ENCODE measurements around the gene MCRS1.

The MCRS1 gene

GRCh38 chr12:49524660-49525324 lies 43.1 kb downstream of the MCRS1 start:
- Histone ChIP-seq H3K4me3 (ENCODE audit: low read length, poor library complexity, severe bottlenecking) (no peak overlapping the region), H2AFZ (ENCODE audit: low read length) (no peak overlapping the region), H3K27me3 (ENCODE audit: insufficient read depth, low read length, poor library complexity, severe bottlenecking) (no peaks in the 10 kb centered on the region), H4K20me1 (ENCODE audit: insufficient read depth, low read length, poor library complexity, severe bottlenecking) (no peaks in the 10 kb centered on the region), H3K4me2 (ENCODE audit: low read depth, low read length, poor library complexity, severe bottlenecking) (no peak overlapping the region), H3K9me3 (ENCODE audit: insufficient read depth, low read depth, low read length) (no peaks in the 10 kb centered on the region), H3F3A (ENCODE audit: low read depth) (no peaks in the 10 kb centered on the region), H3K9me2 (replicated peaks; ENCODE audit: low read depth, low read length) (no peaks in the 10 kb centered on the region), H3K36me3 (ENCODE audit: insufficient read depth, low read length) (peaks cover 29% of the 10 kb centered on the region; the same call in 1 of the 2 replicates), H3K79me2 (ENCODE audit: insufficient read depth, low read length) (no peaks in the 10 kb centered on the region), H3K4me1 (ENCODE audit: insufficient read depth, low read length, poor library complexity, severe bottlenecking) (no peaks in the 10 kb centered on the region), H3K9ac (ENCODE audit: low read depth, low read length, poor library complexity, severe bottlenecking) (no peak overlapping the region)
- TF ChIP-seq EZH2phosphoT487 (IDR thresholded peaks at IDR 0.05; ENCODE audit: borderline replicate concordance) (no peak), CTCF (conservative IDR thresholded peaks at IDR 0.05; ENCODE audit: low read length) (no peak)

DNA sequence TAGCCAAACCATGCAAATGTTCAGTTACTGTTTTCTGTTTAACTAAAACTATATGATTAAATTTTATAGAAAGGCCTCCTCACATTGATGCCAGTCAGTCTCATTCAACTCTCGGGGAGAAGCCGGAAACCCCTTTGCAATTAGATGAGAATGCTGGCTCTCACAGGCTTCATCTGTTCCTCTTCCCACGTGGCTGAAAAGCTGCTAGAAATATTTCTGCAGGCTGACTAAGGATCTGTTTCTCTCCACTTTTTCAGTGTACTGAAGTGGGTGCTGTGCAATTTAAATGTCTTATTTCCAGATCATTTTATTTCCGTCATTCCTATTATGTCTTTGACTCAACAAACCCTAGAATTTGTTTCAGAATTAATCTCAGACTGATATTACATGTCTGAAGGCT lies 46.6 kb downstream of the MCRS1 start:
- TF ChIP-seq CTCF (conservative IDR thresholded peaks at IDR 0.05; ENCODE audit: low read length), result no peak
- no peak for TF ChIP-seq EZH2phosphoT487 (IDR thresholded peaks at IDR 0.05; ENCODE audit: borderline replicate concordance)
- no peak overlapping the region for H3K4me2 ChIP-seq (ENCODE audit: low read depth, low read length, poor library complexity, severe bottlenecking)
- H3F3A ChIP-seq (ENCODE audit: low read depth), result no peaks in the 10 kb centered on the region
- H3K9me2 ChIP-seq (replicated peaks; ENCODE audit: low read depth, low read length), result no peaks in the 10 kb centered on the region
- no peak overlapping the region for H3K9ac ChIP-seq (ENCODE audit: low read depth, low read length, poor library complexity, severe bottlenecking)
- no peaks in the 10 kb centered on the region for H3K79me2 ChIP-seq (ENCODE audit: insufficient read depth, low read length)
- H3K4me3 ChIP-seq (ENCODE audit: low read length, poor library complexity, severe bottlenecking), result no peak overlapping the region
- H3K4me1 ChIP-seq (ENCODE audit: insufficient read depth, low read length, poor library complexity, severe bottlenecking), result no peaks in the 10 kb centered on the region
- H3K27me3 ChIP-seq (ENCODE audit: insufficient read depth, low read length, poor library complexity, severe bottlenecking), result no peaks in the 10 kb centered on the region
- peaks cover 28% of the 10 kb centered on the region; the same call in 1 of the 2 replicates for H3K36me3 ChIP-seq (ENCODE audit: insufficient read depth, low read length)
- no peaks in the 10 kb centered on the region for H4K20me1 ChIP-seq (ENCODE audit: insufficient read depth, low read length, poor library complexity, severe bottlenecking)
- no peaks in the 10 kb centered on the region for H3K9me3 ChIP-seq (ENCODE audit: insufficient read depth, low read depth, low read length)
- H2AFZ ChIP-seq (ENCODE audit: low read length), result no peak overlapping the region

DNA sequence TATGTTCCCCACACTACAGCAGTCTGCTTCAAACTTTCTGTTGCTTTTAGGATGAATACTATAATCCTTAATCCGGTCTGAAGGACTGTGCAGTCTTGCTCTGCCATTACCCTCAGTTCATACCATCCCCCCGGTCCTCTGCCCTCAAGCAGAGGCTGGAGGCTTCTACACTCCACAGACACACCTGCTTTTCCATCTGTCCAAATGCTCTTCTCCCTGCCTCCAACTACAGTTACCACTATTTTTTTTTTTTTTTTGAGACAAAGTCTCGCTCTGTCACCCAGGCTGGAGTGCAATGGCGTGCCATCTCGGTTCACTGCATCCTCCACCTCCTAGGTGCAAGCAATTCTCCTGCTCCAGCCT lies 48.4 kb downstream of the MCRS1 start:
- peaks cover 14% of the 10 kb centered on the region; the same call in 1 of the 2 replicates for H3K36me3 ChIP-seq (ENCODE audit: insufficient read depth, low read length)
- TF ChIP-seq EZH2phosphoT487 (IDR thresholded peaks at IDR 0.05; ENCODE audit: borderline replicate concordance) (no peak), CTCF (conservative IDR thresholded peaks at IDR 0.05; ENCODE audit: low read length) (no peak)

More for the DNA sequence above, 48.4 kb downstream of the MCRS1 start:
- Histone ChIP-seq H3K9me3 (ENCODE audit: insufficient read depth, low read depth, low read length) (no peaks in the 10 kb centered on the region), H3K4me3 (ENCODE audit: low read length, poor library complexity, severe bottlenecking) (no peak overlapping the region), H4K20me1 (ENCODE audit: insufficient read depth, low read length, poor library complexity, severe bottlenecking) (no peaks in the 10 kb centered on the region), H3F3A (ENCODE audit: low read depth) (no peaks in the 10 kb centered on the region), H3K9ac (ENCODE audit: low read depth, low read length, poor library complexity, severe bottlenecking) (no peak overlapping the region), H3K4me1 (ENCODE audit: insufficient read depth, low read length, poor library complexity, severe bottlenecking) (no peaks in the 10 kb centered on the region), H3K27me3 (ENCODE audit: insufficient read depth, low read length, poor library complexity, severe bottlenecking) (no peaks in the 10 kb centered on the region), H3K9me2 (replicated peaks; ENCODE audit: low read depth, low read length) (no peaks in the 10 kb centered on the region), H3K79me2 (ENCODE audit: insufficient read depth, low read length) (no peaks in the 10 kb centered on the region), H2AFZ (ENCODE audit: low read length) (no peak overlapping the region), H3K4me2 (ENCODE audit: low read depth, low read length, poor library complexity, severe bottlenecking) (no peak overlapping the region)

Measured in Loucy (cell line).